HL-60 (cell line): ENCODE results near the gene USP24.

Source experiments
- POLR2AphosphoS5 ChIP-seq: IDR thresholded peaks from 2 replicates; pipeline ENCODE4 v1.6.1; 2012; ENCODE audit warnings: low read depth
- REST ChIP-seq: IDR thresholded peaks from 2 replicates; pipeline ENCODE4 v1.6.1; 2012; ENCODE audit warnings: low read depth; ENCODE audit not compliant: insufficient replicate concordance
- SPI1 ChIP-seq: IDR thresholded peaks from 2 replicates; pipeline ENCODE4 v1.6.1; 2012; ENCODE audit warnings: low read depth, mild to moderate bottlenecking, borderline replicate concordance
- TF ChIP-seq, protein P1 (sequence below): IDR thresholded peaks from one replicate; pipeline ENCODE4 v1.5.1; 2011; ENCODE audit warnings: low read length, control low read depth, inconsistent platforms; ENCODE audit not compliant: insufficient read depth

GRCh38 chr1:55210990-55211801 lies 4.0 kb downstream of the USP24 start:
- TF ChIP-seq, protein P1, sequence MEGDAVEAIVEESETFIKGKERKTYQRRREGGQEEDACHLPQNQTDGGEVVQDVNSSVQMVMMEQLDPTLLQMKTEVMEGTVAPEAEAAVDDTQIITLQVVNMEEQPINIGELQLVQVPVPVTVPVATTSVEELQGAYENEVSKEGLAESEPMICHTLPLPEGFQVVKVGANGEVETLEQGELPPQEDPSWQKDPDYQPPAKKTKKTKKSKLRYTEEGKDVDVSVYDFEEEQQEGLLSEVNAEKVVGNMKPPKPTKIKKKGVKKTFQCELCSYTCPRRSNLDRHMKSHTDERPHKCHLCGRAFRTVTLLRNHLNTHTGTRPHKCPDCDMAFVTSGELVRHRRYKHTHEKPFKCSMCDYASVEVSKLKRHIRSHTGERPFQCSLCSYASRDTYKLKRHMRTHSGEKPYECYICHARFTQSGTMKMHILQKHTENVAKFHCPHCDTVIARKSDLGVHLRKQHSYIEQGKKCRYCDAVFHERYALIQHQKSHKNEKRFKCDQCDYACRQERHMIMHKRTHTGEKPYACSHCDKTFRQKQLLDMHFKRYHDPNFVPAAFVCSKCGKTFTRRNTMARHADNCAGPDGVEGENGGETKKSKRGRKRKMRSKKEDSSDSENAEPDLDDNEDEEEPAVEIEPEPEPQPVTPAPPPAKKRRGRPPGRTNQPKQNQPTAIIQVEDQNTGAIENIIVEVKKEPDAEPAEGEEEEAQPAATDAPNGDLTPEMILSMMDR: no peak
- TF ChIP-seq POLR2AphosphoS5: no peak
- TF ChIP-seq SPI1: no peak
- TF ChIP-seq REST: no peak
